GM03348 (cell line): ENCODE measurements around the gene WNK4.
A peak's percentile ranks its signal among the peaks of the same experiment; 100 is the strongest.

Experiments
- DNase-seq: peaks from one replicate; pipeline ENCODE4 v3.0.0; 2012; ENCODE audit warnings: low spot score

Gene WNK4

DNA sequence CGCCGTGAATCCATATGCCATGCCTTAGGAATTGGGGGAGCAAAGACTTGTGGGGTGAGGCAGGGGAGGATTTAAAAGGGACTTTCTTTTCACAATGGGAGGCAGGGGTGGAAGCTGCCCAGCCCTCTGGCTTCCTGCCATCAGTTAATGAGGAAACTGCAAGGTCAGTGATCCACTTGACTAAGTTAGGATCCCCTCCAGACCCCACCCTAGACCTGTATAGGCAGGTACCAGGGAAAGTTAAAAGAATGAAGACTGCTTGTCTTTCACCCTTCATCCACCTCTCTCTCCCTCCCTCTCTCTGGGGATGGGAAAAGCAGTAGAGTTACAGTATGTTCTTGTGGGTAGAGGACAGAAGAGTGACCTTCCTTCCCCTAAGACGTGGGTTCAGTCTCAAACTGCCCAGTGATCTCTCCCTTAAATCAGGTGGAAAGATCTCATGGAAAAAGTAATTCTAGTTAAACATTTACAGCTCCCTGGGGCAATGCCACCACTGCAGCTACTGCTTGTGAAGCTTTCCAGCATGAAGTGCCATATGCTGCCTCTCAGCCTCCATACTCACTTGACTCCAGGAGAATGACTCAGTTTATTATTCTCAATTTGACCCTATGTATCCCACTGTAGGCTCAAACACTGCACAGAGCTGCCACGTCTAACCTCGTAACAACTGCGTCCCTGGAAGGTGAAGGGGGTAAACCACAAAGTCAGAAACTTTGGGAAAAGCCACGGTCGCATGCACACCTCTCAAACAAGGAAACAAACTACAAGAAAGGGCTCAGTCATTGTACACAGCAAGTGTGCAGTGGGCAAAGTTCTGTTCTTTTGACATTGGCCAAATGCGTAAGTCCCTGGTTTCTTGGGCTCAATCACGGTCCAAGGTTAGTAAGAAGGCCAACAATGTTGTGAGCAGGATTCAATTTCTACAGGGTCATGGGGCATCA is 16.9 kb downstream of the WNK4 start:
- no peak for DNase-seq

DNA sequence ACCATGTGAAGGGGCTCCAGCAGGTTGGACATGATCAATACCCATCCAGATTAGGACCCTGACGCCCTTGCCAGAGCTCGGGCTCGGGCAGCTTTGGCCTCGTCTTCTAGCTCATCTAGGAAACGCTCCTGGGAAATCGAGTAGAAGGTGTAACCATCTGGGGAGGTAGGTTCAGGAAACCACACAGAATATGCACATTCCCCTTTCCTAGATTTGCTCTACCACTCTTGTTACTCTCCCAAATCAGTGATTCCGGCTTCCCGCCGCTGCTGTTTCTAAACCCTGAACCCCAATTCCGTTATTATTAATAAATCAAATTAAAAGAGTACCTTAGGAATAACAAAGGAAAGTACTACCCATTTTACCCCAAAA is 17.6 kb downstream of the WNK4 start:
- no peak for DNase-seq

DNA sequence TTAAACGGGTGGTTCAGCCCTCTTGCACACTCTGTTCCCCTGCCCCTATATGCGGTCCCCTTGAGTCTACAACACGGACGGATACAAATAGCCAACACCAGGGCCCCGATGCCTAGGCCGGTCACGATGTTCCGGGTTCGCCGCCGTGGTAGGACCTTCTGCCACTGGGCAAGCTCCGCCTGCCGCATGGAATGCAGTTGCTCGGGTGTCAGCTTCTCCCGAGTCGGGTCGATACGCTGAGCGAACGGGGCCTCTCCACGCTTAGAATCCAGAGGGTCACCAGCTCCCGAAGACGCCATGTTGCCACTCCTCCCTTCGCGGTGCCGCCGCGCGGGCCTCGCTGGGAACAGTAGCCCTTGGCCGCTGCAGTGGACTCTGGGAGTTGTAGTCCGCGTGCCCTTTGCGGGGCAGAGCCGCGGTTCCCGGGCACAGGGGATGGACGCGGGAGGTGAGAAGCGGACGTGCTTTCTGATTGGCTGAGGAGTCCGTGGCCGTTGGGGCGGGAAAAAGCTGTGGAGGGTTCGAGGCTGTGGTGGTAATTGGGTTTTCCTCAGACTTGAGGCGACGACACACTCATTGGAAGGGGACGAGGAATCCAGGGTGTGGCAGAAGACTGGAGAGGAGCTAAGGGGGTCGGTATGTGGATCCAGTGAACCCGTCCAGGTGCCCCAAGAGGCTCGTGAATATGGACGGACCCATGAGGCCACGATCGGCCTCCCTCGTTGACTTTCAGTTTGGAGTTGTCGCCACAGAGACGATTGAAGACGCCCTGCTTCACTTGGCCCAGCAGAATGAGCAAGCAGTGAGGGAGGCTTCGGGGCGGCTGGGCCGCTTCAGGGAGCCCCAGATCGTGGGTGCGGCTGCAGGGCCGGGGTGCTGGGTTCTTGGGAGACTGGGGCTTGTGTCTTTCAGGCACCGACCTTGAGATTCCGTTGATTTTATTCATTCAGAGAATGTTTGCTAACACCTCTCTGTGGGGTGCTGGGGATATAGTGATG is 18.3 kb downstream of the WNK4 start, which contains the start of the genes CNTD1 and COA3:
Gene CNTD1 (plus strand): TSS at position 479 of the 998 bp plus-strand sequence. CDS start 207 bp downstream, at position 686.
Gene COA3 (minus strand): TSS at position 322 of the 998 bp plus-strand sequence. CDS start 23 bp downstream, at position 299.
- DNase-seq = peak; percentile 94

DNA sequence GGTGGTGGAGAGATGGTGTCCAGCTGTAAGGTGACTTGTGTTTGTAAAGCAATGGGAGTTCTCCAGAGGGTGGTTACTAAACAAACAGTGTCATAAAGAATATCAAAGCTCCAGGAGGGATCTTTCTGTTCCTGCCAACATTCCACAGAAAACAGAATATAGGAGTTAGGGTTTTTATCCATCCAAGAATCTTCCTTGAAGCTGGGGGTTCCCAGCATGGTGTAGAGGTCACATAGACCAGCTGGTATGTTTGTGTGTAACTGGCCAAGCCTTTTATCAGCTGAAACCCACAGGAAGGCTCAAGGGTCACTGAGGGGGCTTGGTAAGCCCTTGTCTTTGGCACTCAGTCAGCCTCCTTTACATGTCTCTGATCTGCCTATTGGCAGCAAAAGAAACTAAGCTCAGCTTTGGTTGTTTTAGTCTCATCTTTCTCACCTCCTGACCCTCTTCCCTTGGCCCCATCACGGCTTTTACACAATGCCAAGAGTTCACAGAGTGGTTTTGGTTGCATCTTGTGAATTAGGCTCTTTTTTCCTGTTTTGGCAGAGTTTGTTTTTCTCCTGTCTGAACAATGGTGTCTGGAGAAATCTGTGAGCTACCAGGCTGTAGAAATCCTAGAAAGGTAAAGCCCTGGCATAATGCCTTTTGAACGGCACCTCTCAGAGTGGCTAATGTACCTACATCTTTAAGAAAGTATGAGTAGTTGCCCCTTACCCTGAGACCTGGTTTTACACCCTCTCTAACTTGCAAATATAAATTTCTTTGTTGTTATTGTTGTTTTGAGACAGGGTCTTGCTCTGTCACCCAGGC is 22.9 kb downstream of the WNK4 start:
- DNase-seq = no peak

DNA sequence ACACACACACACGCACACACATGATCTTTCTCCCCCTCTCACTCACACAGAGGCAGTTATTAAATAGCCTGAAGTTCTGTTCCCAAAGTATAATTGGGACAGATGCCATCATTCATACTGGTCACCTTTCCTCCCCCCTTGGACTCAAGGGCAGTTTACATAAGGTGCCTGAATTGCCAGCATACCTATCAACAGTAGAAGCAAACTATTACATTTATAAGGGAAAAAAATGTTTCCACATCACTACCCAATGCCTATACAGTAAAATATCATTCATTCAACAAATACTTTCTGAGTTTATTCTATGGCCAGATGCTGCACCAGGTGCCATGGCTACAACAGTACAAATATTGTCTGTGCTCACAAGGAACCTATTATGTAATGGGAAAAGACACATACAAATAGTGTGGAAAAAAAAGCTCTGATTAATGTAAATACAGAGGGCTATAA is 24.5 kb downstream of the WNK4 start:
- DNase-seq = no peak

DNA sequence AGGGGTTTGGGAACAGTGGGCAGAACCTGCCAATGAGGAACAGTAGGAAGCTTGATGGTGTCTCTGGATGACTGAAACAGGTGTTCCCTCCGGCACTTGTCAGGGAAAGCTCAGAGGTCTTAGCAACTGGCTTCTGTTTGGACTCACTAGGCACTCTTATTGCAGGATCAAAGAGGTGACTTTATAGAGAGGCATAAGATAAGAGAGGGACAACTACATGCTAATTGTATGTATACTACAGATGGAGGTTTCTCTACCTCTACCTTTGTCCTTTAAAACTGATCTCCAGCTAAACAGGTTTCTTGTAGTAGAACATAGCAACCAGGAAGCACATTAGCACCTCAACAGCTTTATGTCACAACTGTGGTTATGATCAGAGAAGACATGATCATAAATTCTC is 25.8 kb downstream of the WNK4 start:
- DNase-seq = no peak

DNA sequence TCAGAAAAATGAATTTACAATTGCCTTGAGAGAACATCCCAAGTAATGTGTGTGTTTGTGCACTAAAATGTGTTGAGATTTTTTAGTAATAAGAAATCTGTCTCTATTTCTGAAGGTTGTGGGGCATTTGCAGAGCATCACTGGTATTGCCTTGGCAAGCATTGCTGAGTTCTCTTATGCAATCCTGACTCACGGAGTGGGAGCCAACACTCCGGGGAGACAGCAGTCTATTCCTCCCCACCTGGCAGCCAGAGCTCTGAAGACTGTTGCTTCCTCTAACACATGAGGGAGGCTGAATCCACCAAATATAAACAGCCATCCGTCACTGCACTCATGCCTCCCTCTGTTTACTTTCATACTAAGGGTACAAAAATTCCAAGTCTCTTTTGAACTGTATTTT is 28.8 kb downstream of the WNK4 start:
- DNase-seq = peak; percentile 92

DNA sequence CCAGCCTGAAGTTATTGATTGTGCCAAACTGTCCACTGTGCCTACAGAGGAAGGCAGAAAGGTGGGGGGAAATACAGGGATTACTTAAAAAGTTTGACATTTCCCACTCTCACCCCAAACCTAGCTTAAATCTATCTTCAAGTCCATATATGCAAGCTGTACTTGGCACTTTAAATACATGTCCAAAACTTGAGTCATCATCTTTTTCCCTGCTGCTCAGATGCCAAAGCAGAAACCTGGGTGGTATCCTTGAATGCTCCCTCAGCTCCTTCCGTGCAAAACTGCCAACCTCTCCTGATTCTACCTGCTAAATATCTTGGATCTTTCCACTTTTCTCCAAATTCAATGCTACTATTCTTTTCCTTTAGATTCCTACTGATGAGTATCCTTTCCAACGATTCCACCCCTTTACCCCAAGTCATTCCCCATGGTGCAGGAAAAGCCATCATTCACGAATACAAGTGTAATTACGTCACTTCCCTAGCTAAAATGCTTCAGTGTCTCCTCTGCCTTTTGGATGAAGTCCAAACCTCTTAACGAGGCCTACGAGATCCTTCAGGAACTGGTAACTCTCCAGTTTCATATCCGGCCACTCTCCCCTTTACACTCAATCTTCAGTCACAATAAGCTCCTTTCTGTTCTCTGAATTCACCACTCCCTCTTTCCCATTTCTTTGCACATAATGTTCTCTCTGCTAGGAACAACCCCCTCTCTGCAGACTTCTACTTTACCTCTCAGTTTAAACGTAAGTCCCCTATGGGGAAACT is 34.4 kb downstream of the WNK4 start:
- DNase-seq = peak; percentile 79

DNA sequence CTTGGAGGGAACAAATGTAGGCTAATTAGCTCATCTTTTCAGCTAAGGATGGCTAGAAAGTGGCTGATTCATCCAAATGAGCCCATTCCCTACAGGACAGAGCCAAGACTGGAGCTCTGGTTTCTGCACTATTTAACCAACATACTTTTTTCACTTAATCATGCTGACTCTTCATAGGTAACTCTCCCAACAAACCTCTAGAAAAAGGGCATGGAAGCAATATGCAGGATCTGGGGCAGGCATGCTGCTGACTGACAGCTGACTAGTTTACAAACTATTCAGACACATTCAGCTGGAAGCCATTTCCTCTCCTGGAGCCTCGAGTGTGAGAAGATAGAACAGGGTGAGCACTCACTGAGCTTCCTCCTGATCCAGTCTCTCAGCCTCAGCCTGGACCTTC is 37.5 kb downstream of the WNK4 start:
- DNase-seq = no peak

DNA sequence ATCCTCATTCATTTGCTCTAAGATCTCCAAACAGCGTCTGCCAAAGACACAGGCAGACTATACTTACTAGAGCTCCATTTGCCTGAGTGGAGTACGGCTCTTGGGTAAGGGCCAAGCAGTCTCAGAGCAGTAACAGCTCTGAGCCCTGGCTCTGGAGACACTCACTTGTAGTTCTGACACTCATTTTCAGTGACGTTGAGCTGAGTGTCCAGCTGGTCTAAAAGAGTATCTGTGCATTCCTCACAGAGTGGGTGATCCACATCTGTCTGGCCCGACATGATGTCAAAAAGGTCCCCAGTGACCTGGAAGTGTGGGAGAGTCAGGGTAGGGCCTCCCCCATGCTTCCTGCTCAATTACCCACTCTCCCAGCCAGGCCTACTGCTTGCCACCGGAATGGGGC is 38.0 kb downstream of the WNK4 start:
- no peak for DNase-seq

DNA sequence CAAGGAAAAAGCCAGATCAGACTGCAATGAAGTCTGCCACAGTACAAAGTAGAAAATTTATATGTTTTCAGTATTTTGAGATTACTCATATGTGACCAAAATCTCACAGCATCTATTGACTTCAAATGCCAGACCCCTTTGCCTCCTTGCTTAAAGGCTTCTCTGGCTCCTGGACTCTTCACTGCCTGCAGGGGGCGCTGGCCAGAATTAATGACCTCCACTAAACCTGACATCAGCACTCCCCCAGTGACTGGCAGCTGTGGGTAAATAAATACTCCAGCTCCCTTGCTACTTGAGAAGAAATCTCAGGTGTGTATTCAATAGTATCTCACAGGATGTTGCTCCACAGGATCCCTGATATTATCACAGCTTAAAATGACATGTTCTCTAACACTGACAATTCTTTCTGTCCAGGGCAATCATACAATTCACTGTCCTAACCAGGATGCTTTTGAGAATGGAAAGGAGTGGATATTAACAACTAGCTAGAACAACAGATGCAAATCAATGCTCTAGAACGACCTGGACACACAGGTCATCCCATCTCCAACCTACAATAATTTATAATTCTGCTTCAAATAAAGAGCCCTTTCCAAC is 39.6 kb downstream of the WNK4 start:
- DNase-seq = peak; percentile 59

DNA sequence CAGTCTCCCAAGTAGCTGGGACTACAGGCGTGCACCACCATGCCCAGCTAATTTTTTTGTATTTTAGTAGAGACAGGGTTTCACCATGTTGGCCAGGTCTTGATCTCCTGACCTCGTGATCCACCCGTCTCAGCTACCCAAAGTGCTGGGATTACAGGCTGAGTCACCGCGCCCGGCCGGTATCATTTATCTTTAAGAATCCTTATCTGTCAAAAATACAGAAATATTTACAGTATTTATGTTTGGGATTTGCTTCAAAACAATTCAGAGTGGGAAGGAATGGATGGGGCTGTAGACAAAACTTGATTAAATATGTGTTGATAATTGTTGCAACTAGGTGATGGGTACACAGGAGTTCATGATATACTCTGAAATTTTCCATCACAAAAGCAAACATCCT is 40.8 kb downstream of the WNK4 start:
- no peak for DNase-seq

DNA sequence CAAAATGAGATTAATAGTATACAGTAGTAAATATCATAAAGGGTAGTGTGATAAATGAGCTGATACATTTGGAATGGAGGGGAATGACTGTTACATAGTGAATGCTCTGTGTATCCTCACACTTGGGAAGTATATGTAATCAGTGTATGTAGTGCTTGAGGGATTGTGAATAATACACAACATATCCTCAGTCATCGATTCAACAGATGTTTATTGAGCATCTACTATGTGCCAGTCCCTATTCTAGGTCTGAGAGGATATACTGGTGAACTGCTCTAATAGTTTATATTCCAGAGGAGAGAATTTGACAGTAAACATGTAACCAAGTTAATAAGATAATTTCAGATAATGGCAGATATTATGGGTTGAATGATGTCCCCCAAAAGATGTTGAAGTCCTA is 47.1 kb downstream of the WNK4 start:
- no peak for DNase-seq

DNA sequence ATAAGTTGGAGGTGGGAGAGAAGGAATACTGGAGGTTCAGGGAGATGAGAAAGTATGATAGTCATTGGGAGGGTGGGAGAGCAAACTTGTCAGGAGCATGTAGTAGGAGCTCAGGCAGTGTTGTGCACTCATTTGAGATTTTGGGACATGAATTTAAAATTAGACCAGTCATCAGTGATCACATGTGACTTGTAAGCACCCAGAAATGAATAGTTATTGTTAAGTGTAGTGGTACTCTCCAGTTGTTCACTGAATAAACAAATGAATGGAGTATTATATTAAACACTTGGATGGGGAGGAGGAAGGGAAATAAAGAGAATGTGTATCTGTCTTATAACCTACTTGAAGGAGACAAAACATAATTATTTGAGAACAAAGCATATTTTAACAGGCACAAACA is 50.6 kb downstream of the WNK4 start:
- no peak for DNase-seq

DNA sequence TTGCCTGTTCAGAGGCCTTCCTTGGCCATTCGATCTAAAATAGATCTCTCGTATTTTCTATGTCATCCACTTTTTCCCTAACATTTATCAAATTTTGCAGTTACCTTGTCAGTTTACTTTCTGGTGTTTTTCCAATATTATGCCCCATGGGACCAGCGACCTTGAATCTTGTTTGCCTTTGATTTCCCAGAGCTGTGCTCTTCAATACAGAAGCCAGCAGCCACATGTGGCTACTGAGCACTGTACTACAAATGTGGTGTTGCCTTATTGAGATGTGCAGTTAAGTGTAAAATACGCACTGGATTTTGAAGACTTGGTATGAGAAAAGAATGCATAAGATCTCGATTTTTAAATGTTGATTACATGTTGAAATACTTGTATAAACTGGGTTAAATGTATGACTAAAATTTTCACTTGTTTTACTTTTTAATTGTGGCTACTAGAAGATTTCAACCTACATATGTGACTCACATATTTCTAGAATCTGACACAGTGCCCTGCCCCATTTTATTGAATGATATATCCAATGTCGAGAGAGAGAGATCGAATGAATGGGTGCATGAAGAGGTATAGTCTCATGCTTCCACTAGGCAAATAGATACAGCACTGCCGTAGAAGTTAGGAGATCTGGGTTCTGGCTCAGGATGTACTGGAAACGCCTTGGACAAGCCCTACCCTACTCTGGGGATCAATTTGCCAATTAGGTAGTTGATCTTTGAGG is 52.0 kb downstream of the WNK4 start:
- DNase-seq = no peak

DNA sequence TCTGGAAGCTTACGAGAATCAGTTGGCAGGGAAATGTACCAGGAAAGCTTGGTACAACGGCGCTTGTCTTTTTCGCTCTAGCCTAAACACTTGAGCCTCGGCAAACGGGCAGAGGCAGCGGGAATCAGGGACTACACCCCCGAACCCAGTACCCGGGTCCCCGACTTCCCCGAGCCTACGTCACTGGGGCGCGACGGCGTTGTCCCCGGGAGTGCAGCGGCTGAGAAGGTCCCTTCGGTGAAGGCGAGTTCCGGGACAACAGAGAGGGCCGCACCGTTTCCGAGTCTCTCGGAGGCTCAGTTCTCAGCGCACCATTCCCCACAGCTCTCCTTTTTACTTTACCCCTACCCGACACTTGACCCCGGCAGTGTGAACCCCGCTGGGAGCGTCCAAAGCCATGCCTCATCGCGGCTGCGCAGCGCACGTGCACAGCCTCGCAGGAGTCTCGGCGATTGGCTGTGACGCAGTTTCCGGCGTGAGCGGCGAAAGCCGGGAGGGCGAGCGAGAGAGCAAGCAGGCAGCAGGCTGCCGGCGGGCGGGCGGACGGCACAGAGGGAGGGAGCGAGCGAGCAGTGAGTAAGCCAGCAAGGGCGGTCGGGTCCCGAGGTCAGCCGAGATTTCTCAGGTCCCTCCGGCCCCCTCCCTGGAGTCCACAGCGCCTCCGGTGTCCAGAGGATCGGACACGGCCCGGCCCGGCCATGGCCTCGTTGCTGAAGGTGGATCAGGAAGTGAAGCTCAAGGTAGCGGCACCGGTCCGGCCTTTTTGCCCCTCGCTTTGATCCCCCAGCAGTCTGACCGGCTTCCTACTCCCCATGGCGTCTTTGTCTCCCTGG is 52.7 kb downstream of the WNK4 start, which contains the start of gene PSME3:
Gene PSME3 (plus strand): TSS at position 464 of the 833 bp plus-strand sequence. CDS start 235 bp downstream, at position 699.
- peak; percentile 93 for DNase-seq

DNA sequence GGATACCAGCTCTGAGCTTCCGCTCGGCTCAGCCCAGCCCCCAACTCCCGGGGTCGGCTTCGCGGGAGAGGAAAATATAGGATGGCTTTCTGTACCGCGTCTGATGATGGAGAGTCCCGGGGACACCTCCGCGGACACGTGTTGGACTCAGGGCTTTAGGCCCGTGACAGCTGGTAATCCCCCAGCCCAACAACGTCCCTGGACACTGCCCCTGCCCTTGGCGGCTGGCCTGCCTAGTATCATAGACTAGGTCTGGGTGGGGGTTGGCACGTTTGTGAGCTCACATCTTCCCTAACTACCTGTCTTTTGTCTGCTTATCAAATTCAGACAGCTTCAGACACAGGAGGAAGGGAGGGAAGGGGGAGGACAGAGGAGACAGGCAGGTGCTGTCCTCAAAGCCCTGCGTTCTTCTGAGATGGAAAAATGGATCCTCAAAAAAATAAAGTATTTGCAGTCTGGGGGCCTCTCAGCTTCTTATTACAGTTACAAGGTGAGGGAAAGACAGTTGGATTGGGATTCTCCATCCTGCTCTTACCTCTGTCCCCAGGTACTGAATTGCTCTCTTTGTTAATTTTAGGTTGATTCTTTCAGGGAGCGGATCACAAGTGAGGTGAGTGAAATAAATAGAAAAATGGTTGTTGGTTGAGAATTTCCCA is 53.5 kb downstream of the WNK4 start:
- DNase-seq = no peak

DNA sequence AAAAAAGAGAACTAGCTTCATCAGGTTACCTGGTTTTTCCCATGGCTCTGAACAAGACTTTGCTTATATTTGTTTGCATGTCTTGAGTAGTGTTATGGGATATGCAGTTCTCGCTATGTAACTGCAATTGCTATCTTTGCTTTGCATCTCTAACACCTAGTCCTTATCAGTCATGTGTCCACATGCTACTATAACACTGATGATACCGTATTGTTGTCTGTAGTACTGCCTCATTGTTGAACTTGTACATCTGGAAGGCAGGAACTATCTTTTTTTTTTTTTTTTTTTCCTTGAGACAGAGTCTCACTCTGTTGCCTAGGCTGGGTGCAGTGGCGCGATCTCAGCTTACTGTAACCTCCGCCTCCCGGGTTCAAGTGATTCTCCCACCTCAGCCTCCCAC is 55.3 kb downstream of the WNK4 start:
- DNase-seq = no peak
